MM.1S (cell line): Measurements from ENCODE around the gene SLC6A13.

Source experiments
- EZH2 ChIP-seq: fragments of 300-600 bp; sonication (generic); optimal IDR thresholded peaks from 2 replicates; pipeline ENCODE3; 2017; ENCODE audit warnings: low read depth, mild to moderate bottlenecking, antibody characterized with exemption, low read length, mixed read lengths
- TF ChIP-seq, protein P1 (sequence below): fragments of 300-600 bp; sonication (generic); IDR thresholded peaks from 2 replicates; pipeline ENCODE4 v1.5.1; 2016; ENCODE audit warnings: antibody characterized with exemption, low read length, mixed read lengths

GRCh38 chr12:205026-205425 lies 57.6 kb downstream of the SLC6A13 start:
- TF ChIP-seq, protein P1, sequence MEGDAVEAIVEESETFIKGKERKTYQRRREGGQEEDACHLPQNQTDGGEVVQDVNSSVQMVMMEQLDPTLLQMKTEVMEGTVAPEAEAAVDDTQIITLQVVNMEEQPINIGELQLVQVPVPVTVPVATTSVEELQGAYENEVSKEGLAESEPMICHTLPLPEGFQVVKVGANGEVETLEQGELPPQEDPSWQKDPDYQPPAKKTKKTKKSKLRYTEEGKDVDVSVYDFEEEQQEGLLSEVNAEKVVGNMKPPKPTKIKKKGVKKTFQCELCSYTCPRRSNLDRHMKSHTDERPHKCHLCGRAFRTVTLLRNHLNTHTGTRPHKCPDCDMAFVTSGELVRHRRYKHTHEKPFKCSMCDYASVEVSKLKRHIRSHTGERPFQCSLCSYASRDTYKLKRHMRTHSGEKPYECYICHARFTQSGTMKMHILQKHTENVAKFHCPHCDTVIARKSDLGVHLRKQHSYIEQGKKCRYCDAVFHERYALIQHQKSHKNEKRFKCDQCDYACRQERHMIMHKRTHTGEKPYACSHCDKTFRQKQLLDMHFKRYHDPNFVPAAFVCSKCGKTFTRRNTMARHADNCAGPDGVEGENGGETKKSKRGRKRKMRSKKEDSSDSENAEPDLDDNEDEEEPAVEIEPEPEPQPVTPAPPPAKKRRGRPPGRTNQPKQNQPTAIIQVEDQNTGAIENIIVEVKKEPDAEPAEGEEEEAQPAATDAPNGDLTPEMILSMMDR = no peak
- no peak for TF ChIP-seq EZH2
